Measurements from ENCODE around the gene HNRNPA1.
A peak's percentile ranks its signal among the peaks of the same experiment; 100 is the strongest.

HNRNPA1 gene

DNA sequence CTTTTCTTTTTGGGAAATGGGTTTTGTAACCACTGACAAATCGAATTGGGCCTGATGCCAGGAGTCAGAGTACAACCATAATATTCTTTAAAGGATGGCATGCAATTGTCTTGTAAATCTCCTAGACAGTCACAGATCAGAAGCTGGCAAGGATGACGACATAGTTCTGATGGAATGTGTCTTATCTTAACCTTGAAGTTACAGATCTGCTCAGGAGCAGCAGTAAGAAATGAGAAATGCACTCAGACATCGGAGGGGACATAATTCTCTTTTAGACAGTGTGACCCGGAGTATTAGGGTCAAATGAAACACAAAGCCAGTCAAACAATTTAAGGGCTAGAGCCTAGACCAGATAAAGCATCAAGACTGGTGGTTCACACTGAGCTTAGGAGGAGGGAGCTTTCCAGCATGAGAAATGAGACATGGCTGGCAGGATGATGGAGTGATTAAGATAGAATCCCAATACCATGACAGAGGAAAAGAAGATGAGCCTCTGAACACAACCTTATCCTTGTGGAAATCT, 18.1 kb upstream of the HNRNPA1 start (continued):
- TF ChIP-seq, protein P1, sequence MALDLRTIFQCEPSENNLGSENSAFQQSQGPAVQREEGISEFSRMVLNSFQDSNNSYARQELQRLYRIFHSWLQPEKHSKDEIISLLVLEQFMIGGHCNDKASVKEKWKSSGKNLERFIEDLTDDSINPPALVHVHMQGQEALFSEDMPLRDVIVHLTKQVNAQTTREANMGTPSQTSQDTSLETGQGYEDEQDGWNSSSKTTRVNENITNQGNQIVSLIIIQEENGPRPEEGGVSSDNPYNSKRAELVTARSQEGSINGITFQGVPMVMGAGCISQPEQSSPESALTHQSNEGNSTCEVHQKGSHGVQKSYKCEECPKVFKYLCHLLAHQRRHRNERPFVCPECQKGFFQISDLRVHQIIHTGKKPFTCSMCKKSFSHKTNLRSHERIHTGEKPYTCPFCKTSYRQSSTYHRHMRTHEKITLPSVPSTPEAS (tag by site-specific recombination; IDR thresholded peaks at IDR 0.05) = 0 out of 2 replicates have a peak, but pooled peaks have one; percentile 5
- no peak for TF ChIP-seq ZNF549 (tag by site-specific recombination; IDR thresholded peaks at IDR 0.05)
- peak; percentile 96 for TF ChIP-seq OSR2 (tag by site-specific recombination; IDR thresholded peaks at IDR 0.05)
- no peak; the same call in 1 of the 2 replicates for TF ChIP-seq ZNF561 (tag by site-specific recombination; IDR thresholded peaks at IDR 0.05; ENCODE audit: borderline replicate concordance)
- TF ChIP-seq, protein P2, sequence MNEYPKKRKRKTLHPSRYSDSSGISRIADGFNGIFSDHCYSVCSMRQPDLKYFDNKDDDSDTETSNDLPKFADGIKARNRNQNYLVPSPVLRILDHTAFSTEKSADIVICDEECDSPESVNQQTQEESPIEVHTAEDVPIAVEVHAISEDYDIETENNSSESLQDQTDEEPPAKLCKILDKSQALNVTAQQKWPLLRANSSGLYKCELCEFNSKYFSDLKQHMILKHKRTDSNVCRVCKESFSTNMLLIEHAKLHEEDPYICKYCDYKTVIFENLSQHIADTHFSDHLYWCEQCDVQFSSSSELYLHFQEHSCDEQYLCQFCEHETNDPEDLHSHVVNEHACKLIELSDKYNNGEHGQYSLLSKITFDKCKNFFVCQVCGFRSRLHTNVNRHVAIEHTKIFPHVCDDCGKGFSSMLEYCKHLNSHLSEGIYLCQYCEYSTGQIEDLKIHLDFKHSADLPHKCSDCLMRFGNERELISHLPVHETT (tag by site-specific recombination; IDR thresholded peaks at IDR 0.05) = peak; percentile 62; the same call in 1 of the 2 replicates
- no peak for TF ChIP-seq ZNF19 (tag by site-specific recombination; IDR thresholded peaks at IDR 0.05; ENCODE audit: low read depth)
- no peak for TF ChIP-seq ZNF571 (tag by site-specific recombination; IDR thresholded peaks at IDR 0.05)
- TF ChIP-seq ZNF184 (tag by site-specific recombination; IDR thresholded peaks at IDR 0.05) = 0 out of 2 replicates have a peak, but pooled peaks have one; percentile 72
- TF ChIP-seq ZNF23 (tag by site-specific recombination; IDR thresholded peaks at IDR 0.05; ENCODE audit: borderline replicate concordance) = no peak
- 0 out of 2 replicates have a peak, but pooled peaks have one; percentile 33 for TF ChIP-seq KLF16 (tag by site-specific recombination; IDR thresholded peaks at IDR 0.05)

GRCh38 chr12:54265364-54265812, 15.1 kb upstream of the HNRNPA1 start:
- ChIA-PET CTCF (interaction anchor here (0.7 to 2.1 kb wide), 10 partner anchors 9 to 114 kb away, joined by 3 to 16 read pairs (median 4); partner anchors contain the start of gene COPZ1), POLR2A (interaction anchor here (0.7 to 1.4 kb wide), 3 partner anchors 8 to 15 kb away, joined by 3 to 12 read pairs (median 3); partner anchors contain the start of genes CBX5 and HNRNPA1)
- H3K36me3 ChIP-seq (ENCODE audit: control insufficient read depth in 2 of 2, insufficient read depth in 1 of 2, low read length in 2 of 2) = no peaks in the 10 kb centered on the region; a peak in 1 of 3 replicates
- H3K4me3 ChIP-seq (ENCODE audit: low read depth, low read length) = no peak overlapping the region
- no peak overlapping the region for H3K27ac ChIP-seq (ENCODE audit: extremely low read depth, low read depth, low read length)
- H3K4me1 ChIP-seq (ENCODE audit: control insufficient read depth, insufficient read depth, low read length) = peaks cover 25% of the 10 kb centered on the region
- no peaks in the 10 kb centered on the region for H3K9me3 ChIP-seq (ENCODE audit: control insufficient read depth, insufficient read depth, low read depth, low read length)
- no peak for TF ChIP-seq ZNF513 (tag by site-specific recombination; IDR thresholded peaks at IDR 0.05)
- TF ChIP-seq EGR2 (tag by site-specific recombination; IDR thresholded peaks at IDR 0.05; ENCODE audit: low read depth) = no peak
- TF ChIP-seq, protein P3, sequence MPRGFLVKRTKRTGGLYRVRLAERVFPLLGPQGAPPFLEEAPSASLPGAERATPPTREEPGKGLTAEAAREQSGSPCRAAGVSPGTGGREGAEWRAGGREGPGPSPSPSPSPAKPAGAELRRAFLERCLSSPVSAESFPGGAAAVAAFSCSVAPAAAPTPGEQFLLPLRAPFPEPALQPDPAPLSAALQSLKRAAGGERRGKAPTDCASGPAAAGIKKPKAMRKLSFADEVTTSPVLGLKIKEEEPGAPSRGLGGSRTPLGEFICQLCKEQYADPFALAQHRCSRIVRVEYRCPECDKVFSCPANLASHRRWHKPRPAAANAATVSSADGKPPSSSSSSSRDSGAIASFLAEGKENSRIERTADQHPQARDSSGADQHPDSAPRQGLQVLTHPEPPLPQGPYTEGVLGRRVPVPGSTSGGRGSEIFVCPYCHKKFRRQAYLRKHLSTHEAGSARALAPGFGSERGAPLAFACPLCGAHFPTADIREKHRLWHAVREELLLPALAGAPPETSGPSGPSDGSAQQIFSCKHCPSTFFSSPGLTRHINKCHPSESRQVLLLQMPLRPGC (tag by site-specific recombination; IDR thresholded peaks at IDR 0.05) = peak; percentile 54; the same call in 1 of the 2 replicates
- TF ChIP-seq, protein P4, sequence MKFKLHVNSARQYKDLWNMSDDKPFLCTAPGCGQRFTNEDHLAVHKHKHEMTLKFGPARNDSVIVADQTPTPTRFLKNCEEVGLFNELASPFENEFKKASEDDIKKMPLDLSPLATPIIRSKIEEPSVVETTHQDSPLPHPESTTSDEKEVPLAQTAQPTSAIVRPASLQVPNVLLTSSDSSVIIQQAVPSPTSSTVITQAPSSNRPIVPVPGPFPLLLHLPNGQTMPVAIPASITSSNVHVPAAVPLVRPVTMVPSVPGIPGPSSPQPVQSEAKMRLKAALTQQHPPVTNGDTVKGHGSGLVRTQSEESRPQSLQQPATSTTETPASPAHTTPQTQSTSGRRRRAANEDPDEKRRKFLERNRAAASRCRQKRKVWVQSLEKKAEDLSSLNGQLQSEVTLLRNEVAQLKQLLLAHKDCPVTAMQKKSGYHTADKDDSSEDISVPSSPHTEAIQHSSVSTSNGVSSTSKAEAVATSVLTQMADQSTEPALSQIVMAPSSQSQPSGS (tag by site-specific recombination; IDR thresholded peaks at IDR 0.05; ENCODE audit: low read depth) = no peak; the same call in 1 of the 2 replicates
- no peak for TF ChIP-seq ZNF624 (tag by site-specific recombination; IDR thresholded peaks at IDR 0.05)
- peak; percentile 93 for TF ChIP-seq ZNF843 (tag by site-specific recombination; IDR thresholded peaks at IDR 0.05)
- no peak for TF ChIP-seq ZNF211 (tag by site-specific recombination; IDR thresholded peaks at IDR 0.05; ENCODE audit: low read depth)
- no peak for TF ChIP-seq KLF1 (tag by site-specific recombination; IDR thresholded peaks at IDR 0.05)
- peak; percentile 55; the same call in 1 of the 2 replicates for TF ChIP-seq ZNF18 (tag by site-specific recombination; IDR thresholded peaks at IDR 0.05)
- TF ChIP-seq ZNF658 (tag by site-specific recombination; IDR thresholded peaks at IDR 0.05) = no peak
- TF ChIP-seq, protein P5, sequence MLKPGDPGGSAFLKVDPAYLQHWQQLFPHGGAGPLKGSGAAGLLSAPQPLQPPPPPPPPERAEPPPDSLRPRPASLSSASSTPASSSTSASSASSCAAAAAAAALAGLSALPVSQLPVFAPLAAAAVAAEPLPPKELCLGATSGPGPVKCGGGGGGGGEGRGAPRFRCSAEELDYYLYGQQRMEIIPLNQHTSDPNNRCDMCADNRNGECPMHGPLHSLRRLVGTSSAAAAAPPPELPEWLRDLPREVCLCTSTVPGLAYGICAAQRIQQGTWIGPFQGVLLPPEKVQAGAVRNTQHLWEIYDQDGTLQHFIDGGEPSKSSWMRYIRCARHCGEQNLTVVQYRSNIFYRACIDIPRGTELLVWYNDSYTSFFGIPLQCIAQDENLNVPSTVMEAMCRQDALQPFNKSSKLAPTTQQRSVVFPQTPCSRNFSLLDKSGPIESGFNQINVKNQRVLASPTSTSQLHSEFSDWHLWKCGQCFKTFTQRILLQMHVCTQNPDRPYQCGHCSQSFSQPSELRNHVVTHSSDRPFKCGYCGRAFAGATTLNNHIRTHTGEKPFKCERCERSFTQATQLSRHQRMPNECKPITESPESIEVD (tag by site-specific recombination; IDR thresholded peaks at IDR 0.05) = peak; percentile 95
- TF ChIP-seq ZBTB21 (tag by site-specific recombination; IDR thresholded peaks at IDR 0.05) = no peak
- 0 out of 2 replicates have a peak, but pooled peaks have one; percentile 37 for TF ChIP-seq ZBTB8A (tag by site-specific recombination; IDR thresholded peaks at IDR 0.05)
- no peak for TF ChIP-seq ZNF335 (tag by site-specific recombination; conservative IDR thresholded peaks at IDR 0.05)

Measured in HEK293 (cell line).